Ishikawa (cell line): ENCODE data around the gene OPCML.

ENCODE experiments used
- CEBPB ChIP-seq: IDR thresholded peaks from 2 replicates; pipeline ENCODE4 v1.6.1; 2012
- CREB1 ChIP-seq: IDR thresholded peaks from 2 replicates; pipeline ENCODE4 v1.6.1; 2012; ENCODE audit warnings: low read depth
- EGR1 ChIP-seq: IDR thresholded peaks from 2 replicates; pipeline ENCODE4 v1.6.1; 2012
- EP300 ChIP-seq: IDR thresholded peaks from 2 replicates; pipeline ENCODE4 v1.6.1; 2012; ENCODE audit warnings: borderline replicate concordance
- FOXM1 ChIP-seq: IDR thresholded peaks from 2 replicates; pipeline ENCODE4 v1.6.1; 2012; ENCODE audit warnings: low read depth, borderline replicate concordance
- MAX ChIP-seq: IDR thresholded peaks from 2 replicates; pipeline ENCODE4 v1.6.1; 2012
- NFIC ChIP-seq: IDR thresholded peaks from 2 replicates; pipeline ENCODE4 v1.6.1; 2012
- RAD21 ChIP-seq: IDR thresholded peaks from 2 replicates; pipeline ENCODE4 v1.6.1; 2012; ENCODE audit warnings: low read depth
- REST ChIP-seq: IDR thresholded peaks from 2 replicates; pipeline ENCODE4 v1.6.1; 2012; ENCODE audit warnings: low read depth, mild to moderate bottlenecking
- TAF1 ChIP-seq: IDR thresholded peaks from 2 replicates; pipeline ENCODE4 v1.6.1; 2012; ENCODE audit warnings: low read depth, mild to moderate bottlenecking
- TCF12 ChIP-seq: IDR thresholded peaks from 2 replicates; pipeline ENCODE4 v1.6.1; 2012; ENCODE audit warnings: low read depth
- TEAD4 ChIP-seq: IDR thresholded peaks from 2 replicates; pipeline ENCODE4 v1.6.1; 2012
- USF1 ChIP-seq: IDR thresholded peaks from 2 replicates; pipeline ENCODE4 v1.6.1; 2012
- YY1 ChIP-seq: IDR thresholded peaks from 2 replicates; pipeline ENCODE4 v1.6.1; 2012; ENCODE audit warnings: low read depth
- ZBTB7A ChIP-seq: IDR thresholded peaks from 2 replicates; pipeline ENCODE4 v1.6.1; 2012; ENCODE audit warnings: low read depth

The OPCML gene

GRCh38 chr11:133491680-133492383 is 40.5 kb downstream of the OPCML start:
- TF ChIP-seq EGR1 (no peak), TEAD4 (no peak), YY1 (no peak), ZBTB7A (no peak)

GRCh38 chr11:133480722-133481121 is 51.6 kb downstream of the OPCML start:
- TF ChIP-seq CEBPB: no peak
- no peak for TF ChIP-seq REST
- no peak for TF ChIP-seq MAX
- TF ChIP-seq YY1: no peak
- TF ChIP-seq CREB1: no peak
- no peak for TF ChIP-seq EGR1
- TF ChIP-seq TEAD4: no peak
- TF ChIP-seq FOXM1: no peak
- TF ChIP-seq TAF1: no peak
- TF ChIP-seq ZBTB7A: no peak
- no peak for TF ChIP-seq TCF12
- TF ChIP-seq NFIC: no peak
- TF ChIP-seq USF1: no peak
- TF ChIP-seq RAD21: no peak
- TF ChIP-seq EP300: no peak

GRCh38 chr11:133479209-133479608 is 53.1 kb downstream of the OPCML start:
- TF ChIP-seq TAF1 (no peak), NFIC (no peak), MAX (no peak), USF1 (no peak)

GRCh38 chr11:133477251-133477625 is 55.1 kb downstream of the OPCML start:
- TF ChIP-seq ZBTB7A (no peak), CREB1 (no peak), YY1 (no peak), TEAD4 (no peak), REST (no peak)

- no peak for TF ChIP-seq TEAD4
- TF ChIP-seq EGR1: no peak
- TF ChIP-seq CREB1: no peak
- no peak for TF ChIP-seq CEBPB
- no peak for TF ChIP-seq MAX
- no peak for TF ChIP-seq EP300
- TF ChIP-seq RAD21: no peak
- TF ChIP-seq USF1: no peak
- TF ChIP-seq ZBTB7A: no peak
- no peak for TF ChIP-seq REST
- no peak for TF ChIP-seq TCF12
- no peak for TF ChIP-seq YY1
- TF ChIP-seq TAF1: no peak
- no peak for TF ChIP-seq NFIC
These were observed 55.6 kb downstream of the OPCML start for GRCh38 chr11:133476570-133477250.
